Liver (tissue), 3 donors: ENCODE data around the gene THG1L.
"Not testable (repeated sequence)": the region's sequence is repeated elsewhere in the genome, so short reads cannot be mapped to it uniquely, and the experiment has no call there.

Source experiments
- EGR1 ChIP-seq, 2 donors: IDR thresholded peaks; 2 replicates each; pipeline ENCODE4 v1.6.1; 2016 to 2018; ENCODE audit warnings: antibody characterized with exemption in 2 of 2, low read depth in 2 of 2
- GABPA ChIP-seq, 2 donors: IDR thresholded peaks in 1 of 2; conservative IDR thresholded peaks in 1 of 2; 2 replicates each; pipeline ENCODE4 v1.6.1; 2016; ENCODE audit warnings: antibody characterized with exemption in 2 of 2, mild to moderate bottlenecking in 1 of 2, moderate library complexity in 1 of 2
- JUND ChIP-seq, 2 donors: IDR thresholded peaks; 2 replicates each; pipeline ENCODE4 v1.6.1; 2016; ENCODE audit warnings: antibody characterized with exemption in 2 of 2
- NR2F2 ChIP-seq: IDR thresholded peaks from 2 replicates; pipeline ENCODE4 v1.6.1; 2016; ENCODE audit warnings: antibody characterized with exemption
- RAD21 ChIP-seq, 2 donors: IDR thresholded peaks; 2 replicates each; pipeline ENCODE4 v1.6.1; 2016; ENCODE audit warnings: antibody characterized with exemption in 2 of 2, mild to moderate bottlenecking in 2 of 2
- TAF1 ChIP-seq: conservative IDR thresholded peaks from 2 replicates; pipeline ENCODE4 v1.6.1; 2016; ENCODE audit warnings: antibody characterized with exemption, mild to moderate bottlenecking
- TF ChIP-seq, protein P1 (sequence below): IDR thresholded peaks from 2 replicates; pipeline ENCODE4 v1.6.1; 2016; ENCODE audit warnings: antibody characterized with exemption
- TF ChIP-seq, protein P2 (sequence below): fragments of 150-350 bp; IDR thresholded peaks from 2 replicates; pipeline ENCODE4 v1.5.1; 2017; ENCODE audit warnings: improper control_type of control experiment, low read depth, low read length; ENCODE audit not compliant: missing input control
- TF ChIP-seq, protein P3 (sequence below): IDR thresholded peaks from 2 replicates; pipeline ENCODE4 v1.6.1; 2016; ENCODE audit warnings: antibody characterized with exemption, mild to moderate bottlenecking
- TF ChIP-seq, protein P4 (sequence below): IDR thresholded peaks from 2 replicates; pipeline ENCODE4 v1.6.1; 2016; ENCODE audit warnings: antibody characterized with exemption
- TF ChIP-seq, protein P5 (sequence below): IDR thresholded peaks from 2 replicates; pipeline ENCODE4 v1.6.1; 2016; ENCODE audit warnings: antibody characterized with exemption
- donor health status: healthy.
- donor health status: healthy.

DNA sequence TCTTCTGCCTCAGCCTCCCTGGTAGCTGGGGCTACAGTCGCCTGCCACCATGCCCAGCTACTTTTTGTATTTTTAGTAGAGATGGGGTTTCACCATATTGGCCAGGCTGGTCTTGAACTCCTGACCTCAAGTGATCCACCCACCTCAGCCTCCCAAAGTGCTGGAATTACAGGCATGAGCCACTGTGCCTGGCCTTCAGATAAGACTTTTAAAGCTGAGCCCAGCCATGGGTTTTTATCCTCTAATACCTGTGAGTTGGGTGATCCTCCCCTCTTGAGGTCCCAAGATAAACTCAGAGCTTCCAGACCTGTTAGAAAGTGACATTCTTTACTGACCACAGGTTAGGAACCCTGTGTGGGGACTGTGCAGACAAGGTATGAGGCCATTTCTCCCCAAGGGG lies 3.4 kb upstream of the THG1L start:
- TF ChIP-seq, protein P1, sequence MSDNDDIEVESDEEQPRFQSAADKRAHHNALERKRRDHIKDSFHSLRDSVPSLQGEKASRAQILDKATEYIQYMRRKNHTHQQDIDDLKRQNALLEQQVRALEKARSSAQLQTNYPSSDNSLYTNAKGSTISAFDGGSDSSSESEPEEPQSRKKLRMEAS: not testable (repeated sequence)
- TF ChIP-seq, protein P2, sequence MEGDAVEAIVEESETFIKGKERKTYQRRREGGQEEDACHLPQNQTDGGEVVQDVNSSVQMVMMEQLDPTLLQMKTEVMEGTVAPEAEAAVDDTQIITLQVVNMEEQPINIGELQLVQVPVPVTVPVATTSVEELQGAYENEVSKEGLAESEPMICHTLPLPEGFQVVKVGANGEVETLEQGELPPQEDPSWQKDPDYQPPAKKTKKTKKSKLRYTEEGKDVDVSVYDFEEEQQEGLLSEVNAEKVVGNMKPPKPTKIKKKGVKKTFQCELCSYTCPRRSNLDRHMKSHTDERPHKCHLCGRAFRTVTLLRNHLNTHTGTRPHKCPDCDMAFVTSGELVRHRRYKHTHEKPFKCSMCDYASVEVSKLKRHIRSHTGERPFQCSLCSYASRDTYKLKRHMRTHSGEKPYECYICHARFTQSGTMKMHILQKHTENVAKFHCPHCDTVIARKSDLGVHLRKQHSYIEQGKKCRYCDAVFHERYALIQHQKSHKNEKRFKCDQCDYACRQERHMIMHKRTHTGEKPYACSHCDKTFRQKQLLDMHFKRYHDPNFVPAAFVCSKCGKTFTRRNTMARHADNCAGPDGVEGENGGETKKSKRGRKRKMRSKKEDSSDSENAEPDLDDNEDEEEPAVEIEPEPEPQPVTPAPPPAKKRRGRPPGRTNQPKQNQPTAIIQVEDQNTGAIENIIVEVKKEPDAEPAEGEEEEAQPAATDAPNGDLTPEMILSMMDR: not testable (repeated sequence)
- TF ChIP-seq, protein P3, sequence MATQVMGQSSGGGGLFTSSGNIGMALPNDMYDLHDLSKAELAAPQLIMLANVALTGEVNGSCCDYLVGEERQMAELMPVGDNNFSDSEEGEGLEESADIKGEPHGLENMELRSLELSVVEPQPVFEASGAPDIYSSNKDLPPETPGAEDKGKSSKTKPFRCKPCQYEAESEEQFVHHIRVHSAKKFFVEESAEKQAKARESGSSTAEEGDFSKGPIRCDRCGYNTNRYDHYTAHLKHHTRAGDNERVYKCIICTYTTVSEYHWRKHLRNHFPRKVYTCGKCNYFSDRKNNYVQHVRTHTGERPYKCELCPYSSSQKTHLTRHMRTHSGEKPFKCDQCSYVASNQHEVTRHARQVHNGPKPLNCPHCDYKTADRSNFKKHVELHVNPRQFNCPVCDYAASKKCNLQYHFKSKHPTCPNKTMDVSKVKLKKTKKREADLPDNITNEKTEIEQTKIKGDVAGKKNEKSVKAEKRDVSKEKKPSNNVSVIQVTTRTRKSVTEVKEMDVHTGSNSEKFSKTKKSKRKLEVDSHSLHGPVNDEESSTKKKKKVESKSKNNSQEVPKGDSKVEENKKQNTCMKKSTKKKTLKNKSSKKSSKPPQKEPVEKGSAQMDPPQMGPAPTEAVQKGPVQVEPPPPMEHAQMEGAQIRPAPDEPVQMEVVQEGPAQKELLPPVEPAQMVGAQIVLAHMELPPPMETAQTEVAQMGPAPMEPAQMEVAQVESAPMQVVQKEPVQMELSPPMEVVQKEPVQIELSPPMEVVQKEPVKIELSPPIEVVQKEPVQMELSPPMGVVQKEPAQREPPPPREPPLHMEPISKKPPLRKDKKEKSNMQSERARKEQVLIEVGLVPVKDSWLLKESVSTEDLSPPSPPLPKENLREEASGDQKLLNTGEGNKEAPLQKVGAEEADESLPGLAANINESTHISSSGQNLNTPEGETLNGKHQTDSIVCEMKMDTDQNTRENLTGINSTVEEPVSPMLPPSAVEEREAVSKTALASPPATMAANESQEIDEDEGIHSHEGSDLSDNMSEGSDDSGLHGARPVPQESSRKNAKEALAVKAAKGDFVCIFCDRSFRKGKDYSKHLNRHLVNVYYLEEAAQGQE: not testable (repeated sequence)
- TF ChIP-seq RAD21 (IDR thresholded peaks at IDR 0.05); TAF1; GABPA (IDR thresholded peaks at IDR 0.05 in 1 of 2, conservative IDR thresholded peaks at IDR 0.05 in 1 of 2); NR2F2; JUND (IDR thresholded peaks at IDR 0.05); EGR1 (IDR thresholded peaks at IDR 0.05; ENCODE audit: low read depth in 2 of 2): not testable (repeated sequence)
- TF ChIP-seq, protein P4, sequence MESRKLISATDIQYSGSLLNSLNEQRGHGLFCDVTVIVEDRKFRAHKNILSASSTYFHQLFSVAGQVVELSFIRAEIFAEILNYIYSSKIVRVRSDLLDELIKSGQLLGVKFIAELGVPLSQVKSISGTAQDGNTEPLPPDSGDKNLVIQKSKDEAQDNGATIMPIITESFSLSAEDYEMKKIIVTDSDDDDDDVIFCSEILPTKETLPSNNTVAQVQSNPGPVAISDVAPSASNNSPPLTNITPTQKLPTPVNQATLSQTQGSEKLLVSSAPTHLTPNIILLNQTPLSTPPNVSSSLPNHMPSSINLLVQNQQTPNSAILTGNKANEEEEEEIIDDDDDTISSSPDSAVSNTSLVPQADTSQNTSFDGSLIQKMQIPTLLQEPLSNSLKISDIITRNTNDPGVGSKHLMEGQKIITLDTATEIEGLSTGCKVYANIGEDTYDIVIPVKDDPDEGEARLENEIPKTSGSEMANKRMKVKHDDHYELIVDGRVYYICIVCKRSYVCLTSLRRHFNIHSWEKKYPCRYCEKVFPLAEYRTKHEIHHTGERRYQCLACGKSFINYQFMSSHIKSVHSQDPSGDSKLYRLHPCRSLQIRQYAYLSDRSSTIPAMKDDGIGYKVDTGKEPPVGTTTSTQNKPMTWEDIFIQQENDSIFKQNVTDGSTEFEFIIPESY: not testable (repeated sequence)
- TF ChIP-seq, protein P5, sequence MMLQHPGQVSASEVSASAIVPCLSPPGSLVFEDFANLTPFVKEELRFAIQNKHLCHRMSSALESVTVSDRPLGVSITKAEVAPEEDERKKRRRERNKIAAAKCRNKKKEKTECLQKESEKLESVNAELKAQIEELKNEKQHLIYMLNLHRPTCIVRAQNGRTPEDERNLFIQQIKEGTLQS: not testable (repeated sequence)
